Activated CD4-positive, CD25-positive, alpha-beta regulatory T cell treated with anti-CD3 and anti-CD28 coated beads, Interleukin-2, amount 50 U/mL, for 24 hours (primary cell): ENCODE results near the gene PPIE.

Experiments used
- ATAC-seq, 2 donors: fragments of 150-1000 bp; cut with Tn5 transposase; one replicate each; pipeline ENCODE4 v1.10.0; 2021; ENCODE audit warnings: mild to moderate bottlenecking in 1 of 2, moderate library complexity in 1 of 2

Gene PPIE

GRCh38 chr1:39738622-39739366 lies at the start of gene PPIE:
Gene PPIE (plus strand): TSS chr1:39738882. CDS start chr1:39738901, 19 bp downstream.
- ATAC-seq = peak; percentile 99

- ATAC-seq = no peak
Observed at GRCh38 chr1:39689214-39689613, 49.5 kb upstream of the PPIE start.

- ATAC-seq = no peak
Observed at GRCh38 chr1:39689635-39690034, 49.0 kb upstream of the PPIE start.

- ATAC-seq = no peak
Observed at GRCh38 chr1:39690225-39690624, 48.5 kb upstream of the PPIE start.

- no peak for ATAC-seq
Observed at GRCh38 chr1:39690794-39691382, 47.8 kb upstream of the PPIE start.

GRCh38 chr1:39691383-39692151 lies 47.1 kb upstream of the PPIE start, which contains the start of gene HPCAL4:
Gene HPCAL4 (minus strand): TSS chr1:39691433. CDS start chr1:39684603, 6,830 bp downstream.
- peak; percentile 94 to 96 for ATAC-seq

- no peak for ATAC-seq
Observed at GRCh38 chr1:39692152-39693074, 46.3 kb upstream of the PPIE start.

- ATAC-seq = peak in 1 of 2 donors; percentile 32
Observed at GRCh38 chr1:39694026-39694425, 44.7 kb upstream of the PPIE start.

GRCh38 chr1:39695016-39695415 lies 43.7 kb upstream of the PPIE start:
- ATAC-seq = no peak

- no peak for ATAC-seq
Observed at GRCh38 chr1:39696448-39696847, 42.2 kb upstream of the PPIE start.

- no peak for ATAC-seq
Observed at GRCh38 chr1:39698568-39698967, 40.1 kb upstream of the PPIE start.

GRCh38 chr1:39699419-39699818 lies 39.3 kb upstream of the PPIE start:
- no peak for ATAC-seq

GRCh38 chr1:39700348-39700747 lies 38.3 kb upstream of the PPIE start:
- no peak for ATAC-seq

GRCh38 chr1:39701049-39701439 lies 37.6 kb upstream of the PPIE start:
- no peak for ATAC-seq

GRCh38 chr1:39704757-39705156 lies 33.9 kb upstream of the PPIE start:
- no peak for ATAC-seq

- no peak for ATAC-seq
Observed at GRCh38 chr1:39707506-39707905, 31.2 kb upstream of the PPIE start.

GRCh38 chr1:39711104-39711965 lies 27.3 kb upstream of the PPIE start:
- ATAC-seq = no peak

GRCh38 chr1:39711966-39712340 lies 26.7 kb upstream of the PPIE start:
- no peak for ATAC-seq

- no peak for ATAC-seq
Observed at GRCh38 chr1:39713557-39713956, 25.1 kb upstream of the PPIE start.

GRCh38 chr1:39717809-39718208 lies 20.9 kb upstream of the PPIE start:
- no peak for ATAC-seq
